K562 (cell line): ENCODE data around the gene IFTAP. TPM values are rescaled to one million over a fixed set of nuclear protein-coding genes. Genes with fewer than 3 reads are reported as not detected.

Experiments used
- ETV1 ChIP-seq: fragments of 450-650 bp; conservative IDR thresholded peaks from 2 replicates; pipeline ENCODE4 v1.6.1; 2016; ENCODE audit warnings: missing genetic modification characterization, control low read depth, low read depth, missing compliant biosample characterization
- MYBL2 ChIP-seq, 2 experiments: fragments of 450-650 bp in 1 of 2; sonication (generic) in 1 of 2; formaldehyde crosslinking in 1 of 2; IDR thresholded peaks; 2 replicates each; pipeline versions ENCODE4 v1.6.1 to v1.8.1; 2017 to 2022; ENCODE audit warnings: borderline replicate concordance in 1 of 2, inconsistent platforms in 1 of 2, low read depth in 1 of 2, mild to moderate bottlenecking in 1 of 2, missing genetic modification reagents in 1 of 2, moderate library complexity in 1 of 2
- NR2C1 ChIP-seq, 2 experiments: fragments of 450-650 bp; IDR thresholded peaks; 2 replicates each; pipeline ENCODE4 v1.6.1; 2017; ENCODE audit warnings: mild to moderate bottlenecking in 2 of 2, antibody characterized with exemption in 1 of 2, inconsistent platforms in 1 of 2, missing compliant biosample characterization in 1 of 2, missing genetic modification characterization in 1 of 2
- NR2C2 ChIP-seq, 2 experiments: fragments of 200-800 bp in 1 of 2; sonication (Bioruptor generic) in 1 of 2; sonication (generic) in 1 of 2; formaldehyde crosslinking in 1 of 2; IDR thresholded peaks; 2 replicates each; pipeline versions ENCODE4 v1.6.1 to v1.8.0; 2016 to 2022; ENCODE audit warnings: mild to moderate bottlenecking in 1 of 2, missing compliant biosample characterization in 1 of 2, missing genetic modification characterization in 1 of 2, missing genetic modification reagents in 1 of 2
- OTX1 ChIP-seq: fragments of 450-650 bp; formaldehyde crosslinking; IDR thresholded peaks from 2 replicates; pipeline ENCODE4 v1.4.0; 2022; ENCODE audit warnings: mild to moderate bottlenecking
- PKNOX1 ChIP-seq: fragments of 450-650 bp; IDR thresholded peaks from 2 replicates; pipeline ENCODE4 v1.6.1; 2016
- TOE1 ChIP-seq, 2 experiments: fragments of 450-650 bp in 1 of 2; sonication (generic) in 1 of 2; formaldehyde crosslinking in 1 of 2; IDR thresholded peaks; 2 replicates each; pipeline versions ENCODE4 v1.7.1 to v1.8.0; 2016 to 2022; ENCODE audit warnings: borderline replicate concordance in 2 of 2, mild to moderate bottlenecking in 2 of 2, antibody characterized with exemption in 1 of 2, inconsistent platforms in 1 of 2, low read depth in 1 of 2, missing genetic modification reagents in 1 of 2, moderate library complexity in 1 of 2
- YY1 ChIP-seq, 3 experiments: IDR thresholded peaks; 2 replicates each; pipeline ENCODE4 v1.6.1; 2011; ENCODE audit warnings: low read length in 2 of 3, mild to moderate bottlenecking in 2 of 3, moderate library complexity in 2 of 3, borderline replicate concordance in 1 of 3, control low read depth in 1 of 3, low read depth in 1 of 3; ENCODE audit not compliant: insufficient read depth in 3 of 3, insufficient replicate concordance in 2 of 3, control insufficient read depth in 1 of 3, insufficient read length in 1 of 3; ENCODE audit errors: extremely low read depth in 1 of 3
- ZNF165 ChIP-seq: fragments of 250-450 bp; sonication (Bioruptor Pico); IDR thresholded peaks from 2 replicates; pipeline ENCODE4 v1.4.0; 2020; ENCODE audit warnings: borderline replicate concordance
- ZNF584 ChIP-seq: fragments of 200-800 bp; sonication (Bioruptor generic); IDR thresholded peaks from 2 replicates; pipeline ENCODE4 v1.6.1; 2016; ENCODE audit warnings: low read depth, mild to moderate bottlenecking, missing genetic modification characterization, missing compliant biosample characterization
- ZNF717 ChIP-seq: fragments of 250-450 bp; sonication (Bioruptor Pico); IDR thresholded peaks from 2 replicates; pipeline ENCODE4 v1.5.0; 2021
- polyA plus RNA-seq, 8 experiments: library from polyadenylated mRNA; depleted of rRNA in 4 of 8; stranded (reverse) in 5 of 8; unstranded in 3 of 8; fragments of >200 nt; fragmentation: Nextera tagmentation in 2 of 8; fragmentation: Illumina TruSeq in 1 of 8; extraction: Ambion mirVana in 2 of 8; extraction: Trizol in 1 of 8; gene quantifications; 2 replicates each; pipeline versions ENCODE4 v1.2.1 to v1.2.3, GENCODE V29; 2011 to 2014; ENCODE audit warnings: inconsistent platforms in 1 of 8, missing spikeins in 1 of 8
- total RNA-seq, 7 experiments: library from RNA; depleted of rRNA in 6 of 7; stranded (reverse); fragments of >200 nt in 6 of 7; fragmentation: Illumina TruSeq in 2 of 7; extraction: Trizol in 2 of 7; gene quantifications; 2 replicates each; pipeline versions ENCODE4 v1.2.1 to v1.2.3, GENCODE V29; 2011 to 2021; ENCODE audit warnings: low replicate concordance in 1 of 7
- TF ChIP-seq, protein P1 (sequence below), 2 experiments: fragments of 450-650 bp in 1 of 2; IDR thresholded peaks; 2 replicates each; pipeline ENCODE4 v1.6.1; 2011 to 2017; ENCODE audit warnings: low read depth in 2 of 2, antibody characterized with exemption in 1 of 2, borderline replicate concordance in 1 of 2, low read length in 1 of 2, mild to moderate bottlenecking in 1 of 2, mixed read lengths in 1 of 2; ENCODE audit not compliant: control insufficient read depth in 1 of 2
- TF ChIP-seq, protein P2 (sequence below): fragments of 450-650 bp; IDR thresholded peaks from 2 replicates; pipeline ENCODE4 v1.6.1; 2016; ENCODE audit warnings: missing biosample characterization, missing genetic modification characterization
- TF ChIP-seq, protein P3 (sequence below): sonication (generic); formaldehyde crosslinking; IDR thresholded peaks from 2 replicates; pipeline ENCODE4 v1.5.0; 2020; ENCODE audit warnings: missing genetic modification reagents
- TF ChIP-seq, protein P4 (sequence below): fragments of 450-650 bp; formaldehyde crosslinking; conservative IDR thresholded peaks from 2 replicates; pipeline ENCODE4 v1.4.0; 2022; ENCODE audit warnings: mild to moderate bottlenecking, missing genetic modification characterization

Gene IFTAP
- total and polyA plus RNA-seq, 9 of the 15 experiments (the other 6 are each of a cell fraction or from before 2014, with no cell fraction given): 9.2 to 30.0 (median 17.0) TPM

GRCh38 chr11:36594316-36594989, at the start of gene IFTAP (continued):
- TF ChIP-seq, protein P1, sequence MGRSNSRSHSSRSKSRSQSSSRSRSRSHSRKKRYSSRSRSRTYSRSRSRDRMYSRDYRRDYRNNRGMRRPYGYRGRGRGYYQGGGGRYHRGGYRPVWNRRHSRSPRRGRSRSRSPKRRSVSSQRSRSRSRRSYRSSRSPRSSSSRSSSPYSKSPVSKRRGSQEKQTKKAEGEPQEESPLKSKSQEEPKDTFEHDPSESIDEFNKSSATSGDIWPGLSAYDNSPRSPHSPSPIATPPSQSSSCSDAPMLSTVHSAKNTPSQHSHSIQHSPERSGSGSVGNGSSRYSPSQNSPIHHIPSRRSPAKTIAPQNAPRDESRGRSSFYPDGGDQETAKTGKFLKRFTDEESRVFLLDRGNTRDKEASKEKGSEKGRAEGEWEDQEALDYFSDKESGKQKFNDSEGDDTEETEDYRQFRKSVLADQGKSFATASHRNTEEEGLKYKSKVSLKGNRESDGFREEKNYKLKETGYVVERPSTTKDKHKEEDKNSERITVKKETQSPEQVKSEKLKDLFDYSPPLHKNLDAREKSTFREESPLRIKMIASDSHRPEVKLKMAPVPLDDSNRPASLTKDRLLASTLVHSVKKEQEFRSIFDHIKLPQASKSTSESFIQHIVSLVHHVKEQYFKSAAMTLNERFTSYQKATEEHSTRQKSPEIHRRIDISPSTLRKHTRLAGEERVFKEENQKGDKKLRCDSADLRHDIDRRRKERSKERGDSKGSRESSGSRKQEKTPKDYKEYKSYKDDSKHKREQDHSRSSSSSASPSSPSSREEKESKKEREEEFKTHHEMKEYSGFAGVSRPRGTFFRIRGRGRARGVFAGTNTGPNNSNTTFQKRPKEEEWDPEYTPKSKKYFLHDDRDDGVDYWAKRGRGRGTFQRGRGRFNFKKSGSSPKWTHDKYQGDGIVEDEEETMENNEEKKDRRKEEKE (IDR thresholded peaks at IDR 0.05; ENCODE audit: borderline replicate concordance in 1 of 2, control insufficient read depth in 1 of 2, low read depth in 2 of 2, low read length in 1 of 2): peak in 1 of 2 experiments; percentile 93; a peak in 2 of 4 replicates
- TF ChIP-seq MYBL2 (IDR thresholded peaks at IDR 0.05; ENCODE audit: low read depth) (no peak), MYBL2 (CRISPR knock-in tag; IDR thresholded peaks at IDR 0.05; ENCODE audit: borderline replicate concordance) (no peak), ETV1 (peak; percentile 35; the same call in 1 of the 2 replicates), OTX1 (CRISPR knock-in tag) (no peak), NR2C2 (CRISPR knock-in tag; IDR thresholded peaks at IDR 0.05) (no peak), NR2C2 (tag; IDR thresholded peaks at IDR 0.05) (peak; percentile 72), PKNOX1 (0 out of 2 replicates have a peak, but pooled peaks have one; percentile 16), YY1 (IDR thresholded peaks at IDR 0.05; ENCODE audit: borderline replicate concordance in 1 of 3, control insufficient read depth in 1 of 3, extremely low read depth in 1 of 3, insufficient read depth in 3 of 3, insufficient read length in 1 of 3, insufficient replicate concordance in 2 of 3, low read depth in 1 of 3, low read length in 2 of 3) (peak in 1 of 3 experiments; percentile 31), ZNF165 (CRISPR knock-in tag) (no peak), ZNF584 (CRISPR knock-in tag) (peak; percentile 83; the same call in 1 of the 2 replicates), ZNF717 (no peak), TOE1 (IDR thresholded peaks at IDR 0.05; ENCODE audit: borderline replicate concordance) (peak; percentile 80), TOE1 (CRISPR knock-in tag; IDR thresholded peaks at IDR 0.05; ENCODE audit: borderline replicate concordance, low read depth) (no peak), NR2C1 (IDR thresholded peaks at IDR 0.05) (peak; percentile 72), NR2C1 (tag; IDR thresholded peaks at IDR 0.05) (peak; percentile 94)
- TF ChIP-seq, protein P2, sequence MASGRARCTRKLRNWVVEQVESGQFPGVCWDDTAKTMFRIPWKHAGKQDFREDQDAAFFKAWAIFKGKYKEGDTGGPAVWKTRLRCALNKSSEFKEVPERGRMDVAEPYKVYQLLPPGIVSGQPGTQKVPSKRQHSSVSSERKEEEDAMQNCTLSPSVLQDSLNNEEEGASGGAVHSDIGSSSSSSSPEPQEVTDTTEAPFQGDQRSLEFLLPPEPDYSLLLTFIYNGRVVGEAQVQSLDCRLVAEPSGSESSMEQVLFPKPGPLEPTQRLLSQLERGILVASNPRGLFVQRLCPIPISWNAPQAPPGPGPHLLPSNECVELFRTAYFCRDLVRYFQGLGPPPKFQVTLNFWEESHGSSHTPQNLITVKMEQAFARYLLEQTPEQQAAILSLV: 0 out of 2 replicates have a peak, but pooled peaks have one; percentile 54
- TF ChIP-seq, protein P3, sequence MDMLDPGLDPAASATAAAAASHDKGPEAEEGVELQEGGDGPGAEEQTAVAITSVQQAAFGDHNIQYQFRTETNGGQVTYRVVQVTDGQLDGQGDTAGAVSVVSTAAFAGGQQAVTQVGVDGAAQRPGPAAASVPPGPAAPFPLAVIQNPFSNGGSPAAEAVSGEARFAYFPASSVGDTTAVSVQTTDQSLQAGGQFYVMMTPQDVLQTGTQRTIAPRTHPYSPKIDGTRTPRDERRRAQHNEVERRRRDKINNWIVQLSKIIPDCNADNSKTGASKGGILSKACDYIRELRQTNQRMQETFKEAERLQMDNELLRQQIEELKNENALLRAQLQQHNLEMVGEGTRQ (CRISPR knock-in tag): peak; percentile 22; the same call in 1 of the 2 replicates
- TF ChIP-seq, protein P4, sequence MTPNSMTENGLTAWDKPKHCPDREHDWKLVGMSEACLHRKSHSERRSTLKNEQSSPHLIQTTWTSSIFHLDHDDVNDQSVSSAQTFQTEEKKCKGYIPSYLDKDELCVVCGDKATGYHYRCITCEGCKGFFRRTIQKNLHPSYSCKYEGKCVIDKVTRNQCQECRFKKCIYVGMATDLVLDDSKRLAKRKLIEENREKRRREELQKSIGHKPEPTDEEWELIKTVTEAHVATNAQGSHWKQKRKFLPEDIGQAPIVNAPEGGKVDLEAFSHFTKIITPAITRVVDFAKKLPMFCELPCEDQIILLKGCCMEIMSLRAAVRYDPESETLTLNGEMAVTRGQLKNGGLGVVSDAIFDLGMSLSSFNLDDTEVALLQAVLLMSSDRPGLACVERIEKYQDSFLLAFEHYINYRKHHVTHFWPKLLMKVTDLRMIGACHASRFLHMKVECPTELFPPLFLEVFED (CRISPR knock-in tag): 0 out of 2 replicates have a peak, but pooled peaks have one; percentile 33
